Glomerular visceral epithelial cell (primary cell): ENCODE data around the gene CDC14B.

Source experiments
- DNase-seq: peaks from one replicate; pipeline ENCODE4 v3.0.0-alpha.2; 2016; ENCODE audit errors: extremely low spot score

The CDC14B gene

DNA sequence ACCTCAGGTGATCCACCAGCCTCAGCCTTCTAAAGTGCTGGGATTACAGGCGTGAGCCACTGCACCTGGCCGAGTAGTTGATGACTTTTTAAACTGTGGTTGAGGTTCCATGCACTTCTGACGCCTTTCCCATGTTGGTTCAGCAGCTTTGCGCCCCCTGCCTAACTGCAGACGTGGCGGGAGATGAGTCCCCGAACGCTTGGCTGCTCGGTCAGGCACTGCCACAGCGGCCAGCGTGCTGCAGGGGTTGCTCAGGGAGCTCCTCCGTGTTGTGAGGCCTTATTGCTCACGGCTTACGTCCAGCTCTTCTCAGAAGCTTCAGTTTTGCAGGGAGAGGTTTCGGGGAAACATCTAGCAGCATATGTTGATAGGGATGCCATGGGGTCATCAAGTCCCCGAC is 134.4 kb downstream of the CDC14B start:
- DNase-seq: no peak

DNA sequence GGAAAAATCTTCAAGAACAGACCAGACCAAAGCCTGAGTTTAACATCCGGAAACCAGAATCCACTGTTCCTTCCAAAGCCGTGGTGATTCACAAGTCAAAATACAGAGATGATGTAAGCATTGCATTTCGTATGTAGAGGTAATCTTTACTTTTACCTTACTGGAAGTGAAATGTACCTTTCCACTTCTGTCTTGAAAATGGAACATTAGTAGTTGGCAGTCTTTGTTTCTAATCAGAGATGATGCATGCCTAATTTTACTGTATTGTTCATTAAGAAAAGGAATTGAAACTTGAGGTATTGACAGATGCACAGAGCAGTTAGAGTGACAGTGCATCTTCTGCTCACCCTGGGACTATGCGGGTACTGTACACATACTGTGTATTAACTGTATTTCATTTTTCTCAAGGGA is 135.1 kb downstream of the CDC14B start:
- no peak for DNase-seq

DNA sequence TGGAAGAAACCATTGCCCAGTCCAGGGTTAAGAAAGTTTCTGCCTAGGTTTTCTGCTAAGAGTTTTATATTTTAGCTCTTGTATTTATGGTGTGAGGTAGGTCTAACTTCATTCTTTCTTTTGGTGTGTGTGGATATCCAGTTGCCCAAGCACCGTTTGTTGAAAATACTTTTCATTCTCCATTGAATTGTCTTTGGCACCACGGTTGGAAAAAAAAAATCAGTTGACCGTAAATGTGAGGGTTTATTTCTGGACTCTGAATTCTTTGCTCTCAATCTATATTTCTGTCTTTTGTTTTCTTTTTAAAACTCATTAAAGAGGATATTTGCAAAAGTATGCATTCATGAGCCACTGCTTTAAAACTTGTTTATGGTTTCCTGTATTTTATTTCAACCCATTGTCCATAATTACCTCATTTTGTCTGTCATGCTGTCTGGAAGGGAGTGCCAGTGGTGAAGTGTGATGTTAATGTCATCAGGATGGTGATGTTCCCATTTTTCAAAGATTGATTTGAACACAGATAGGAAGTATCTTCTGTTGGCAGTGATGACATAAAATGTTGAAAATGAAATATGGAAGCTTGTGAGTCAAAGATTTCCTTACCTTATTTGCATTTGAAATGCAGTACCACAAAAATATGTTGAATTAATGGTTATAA is 135.8 kb downstream of the CDC14B start:
- DNase-seq: no peak

DNA sequence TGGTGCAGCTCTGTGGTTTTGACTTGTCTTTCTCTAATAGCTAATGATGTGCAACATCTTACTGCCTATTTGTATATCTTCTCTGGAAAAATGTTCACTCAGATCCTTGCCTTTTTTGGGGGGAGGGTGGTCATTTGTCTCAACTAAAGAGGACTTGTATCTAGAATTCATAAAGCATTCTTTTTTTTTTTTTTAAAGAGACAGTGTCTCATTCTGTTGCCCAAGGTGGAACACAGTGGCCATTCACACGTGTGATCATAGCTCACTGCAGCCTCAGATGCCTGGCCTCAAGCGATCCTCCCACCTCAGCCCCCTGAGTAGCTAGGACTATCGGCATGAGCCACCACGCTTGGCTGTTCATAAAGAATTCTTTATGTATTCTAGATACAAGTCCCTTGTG is 136.4 kb downstream of the CDC14B start:
- DNase-seq: no peak

DNA sequence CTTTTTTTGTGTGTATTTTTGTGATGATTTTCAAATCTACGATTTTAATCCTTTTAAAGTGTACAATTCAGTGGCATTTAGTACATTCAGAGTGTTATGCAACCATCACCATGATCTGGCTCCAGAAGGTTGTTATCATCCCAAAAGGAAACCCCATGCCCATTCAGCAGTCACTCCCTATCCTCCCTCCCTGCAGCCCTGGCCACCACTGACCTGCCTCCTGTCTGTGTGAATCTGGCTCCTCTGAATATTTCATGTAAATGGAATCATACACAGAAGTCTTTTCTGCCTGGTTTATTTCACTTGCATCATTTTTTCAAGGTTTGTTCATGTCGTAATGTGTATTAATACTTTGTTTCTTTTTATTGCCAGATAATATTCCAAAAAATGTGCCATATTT is 137.2 kb downstream of the CDC14B start:
- no peak for DNase-seq

DNA sequence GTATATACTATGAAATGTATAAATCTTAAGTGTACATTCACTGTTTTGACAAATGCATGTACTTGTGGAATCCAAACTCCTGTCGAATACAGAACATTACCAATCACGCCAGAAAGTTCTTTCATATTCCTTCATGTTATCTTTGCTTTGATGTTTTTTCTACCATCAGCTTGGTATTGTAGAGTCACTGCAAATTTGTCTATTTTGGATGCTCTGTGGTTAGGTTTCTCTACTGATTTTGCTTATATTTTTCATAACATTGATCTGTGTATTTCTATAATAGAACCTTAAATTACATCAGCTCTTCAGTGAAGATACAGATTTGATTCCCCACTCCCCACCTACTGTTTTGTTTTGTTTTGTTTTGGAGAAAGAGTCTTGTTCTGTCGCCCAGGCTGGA is 138.9 kb downstream of the CDC14B start:
- DNase-seq: no peak

DNA sequence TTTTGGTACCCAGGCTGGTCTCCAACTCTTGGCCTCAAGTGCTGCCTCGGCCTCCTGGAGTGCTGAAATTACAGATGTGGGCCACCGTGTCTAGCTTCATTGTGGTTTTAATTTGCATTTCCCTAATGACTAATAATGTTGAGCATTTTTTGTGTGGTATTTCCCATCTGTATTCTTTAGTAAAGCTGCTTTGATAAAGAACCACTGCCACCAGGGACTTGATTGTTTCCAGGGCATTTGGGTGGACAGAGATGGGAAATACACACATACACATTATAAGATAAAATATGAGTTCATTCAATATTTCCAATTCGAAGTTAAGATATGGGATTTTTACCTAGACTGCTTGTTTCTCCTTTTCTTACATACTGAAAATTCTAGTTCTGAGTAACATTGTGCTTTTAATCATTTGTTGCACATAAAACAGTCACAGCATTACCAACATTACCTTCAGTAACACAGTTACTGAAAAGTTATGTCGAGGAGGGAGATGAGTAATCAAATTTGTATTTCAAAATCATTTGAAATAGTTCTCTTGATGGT is 140.7 kb downstream of the CDC14B start:
- DNase-seq: no peak

DNA sequence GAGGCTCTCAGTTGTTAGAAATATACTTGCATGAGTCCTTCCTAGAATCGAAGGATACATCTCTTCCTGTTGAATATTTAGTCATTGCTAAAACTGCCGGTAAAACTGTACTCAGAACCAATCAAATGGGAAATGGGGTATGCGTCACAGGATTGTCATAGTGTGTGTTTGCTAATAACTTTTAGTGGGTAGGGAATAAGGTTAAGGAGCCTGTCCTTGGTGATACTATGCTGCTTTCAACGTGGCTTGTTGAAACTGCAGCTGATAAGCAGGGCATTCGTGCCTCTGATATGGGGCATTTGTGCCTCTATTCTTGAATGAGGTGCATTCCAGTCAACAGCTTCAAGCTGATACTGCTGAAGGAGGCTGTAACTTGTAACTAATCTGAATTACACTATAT is 143.1 kb downstream of the CDC14B start:
- DNase-seq: no peak

DNA sequence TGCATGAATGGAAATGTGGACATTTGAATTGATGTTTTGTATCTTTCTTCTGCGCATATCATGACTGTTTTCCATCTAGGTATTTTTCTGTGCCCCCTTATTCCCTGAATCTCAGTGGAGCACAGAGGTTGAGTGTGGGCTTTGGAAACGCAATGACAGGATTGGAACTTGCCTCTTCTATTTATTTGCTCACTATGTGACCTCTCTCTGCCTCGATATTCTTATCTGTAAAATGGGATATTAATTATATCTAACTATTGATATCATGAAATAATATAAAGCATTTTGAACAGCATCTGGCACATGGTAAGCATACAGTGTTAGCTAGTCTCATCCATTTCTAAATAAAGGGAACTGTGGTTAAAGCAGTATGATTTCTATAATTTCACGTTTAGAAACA is 143.6 kb downstream of the CDC14B start:
- DNase-seq: no peak

DNA sequence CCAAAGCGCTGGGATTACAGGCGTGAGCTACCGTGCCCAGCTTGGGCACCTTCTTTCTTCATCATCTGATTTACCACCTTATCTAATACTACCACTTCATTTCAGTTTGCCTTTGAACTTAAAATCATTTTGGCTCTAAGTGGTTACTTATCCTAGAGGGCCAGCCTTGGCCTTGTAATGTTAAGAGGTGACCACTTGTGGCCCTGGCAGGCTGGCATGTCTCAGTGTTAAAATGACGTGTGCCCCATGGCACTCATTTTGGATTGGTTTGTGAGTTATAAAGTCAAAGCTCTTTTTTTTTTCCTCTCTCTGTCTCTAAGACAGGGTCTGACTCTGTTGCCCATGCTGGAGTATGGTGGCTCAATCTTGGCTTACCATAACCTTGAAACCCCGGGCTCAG is 151.9 kb downstream of the CDC14B start:
- no peak for DNase-seq

DNA sequence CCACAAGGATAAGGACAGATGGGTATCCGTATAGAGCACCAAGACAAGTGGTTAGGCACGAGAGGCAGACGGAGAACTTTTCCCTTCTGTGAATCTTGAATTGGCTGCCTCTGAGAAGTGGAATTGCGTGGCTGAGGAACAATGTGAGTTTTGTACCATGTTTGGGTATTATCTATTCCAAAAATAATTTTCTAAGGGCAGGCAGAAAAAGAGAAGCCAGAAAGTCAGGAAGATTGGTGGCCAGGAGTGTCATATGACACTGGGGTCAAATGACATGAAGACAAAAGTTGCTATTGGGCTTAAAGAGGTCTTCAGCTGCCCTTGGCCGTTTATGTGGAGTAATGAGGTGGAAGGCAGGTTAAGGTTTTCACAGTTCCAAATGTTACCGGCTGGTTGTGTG is 155.2 kb downstream of the CDC14B start:
- DNase-seq: no peak

DNA sequence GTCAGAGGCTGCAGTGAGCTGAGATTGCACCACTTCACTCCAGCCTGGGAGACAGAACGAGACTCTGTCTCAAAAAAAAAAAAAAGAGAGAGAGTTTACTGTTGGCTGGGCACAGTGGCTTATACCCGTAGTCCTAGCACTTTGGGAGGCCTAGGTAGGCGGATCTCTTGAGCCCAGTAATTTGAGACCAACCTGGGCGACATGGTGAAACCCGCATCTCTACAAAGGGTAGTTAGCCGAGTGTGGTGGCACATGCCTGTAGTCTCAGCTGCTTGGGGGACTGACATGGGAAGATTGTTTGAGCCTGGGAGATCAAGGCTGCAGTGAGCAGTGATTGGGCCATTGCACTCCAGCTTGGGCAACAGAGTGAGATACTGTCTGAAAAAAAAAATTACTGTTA is 157.1 kb downstream of the CDC14B start:
- DNase-seq: no peak

DNA sequence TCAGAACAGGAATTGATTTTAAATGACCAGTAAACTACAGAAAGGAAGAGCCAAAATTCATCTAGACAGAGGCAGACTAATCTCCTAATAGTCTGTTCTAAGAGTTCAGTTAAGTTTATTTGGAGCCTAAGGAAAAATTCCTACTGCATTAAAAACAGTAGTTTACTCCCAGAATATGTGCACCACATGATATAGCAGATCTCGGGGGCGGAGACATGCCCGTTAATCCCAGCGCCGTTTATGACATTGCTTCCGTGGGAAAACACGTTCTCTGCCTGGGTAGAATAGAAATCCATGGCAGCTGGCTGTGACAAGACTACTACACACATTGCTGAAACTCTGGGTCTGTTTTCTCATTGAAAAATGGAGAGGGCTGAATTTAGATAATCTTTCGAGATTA is 158.3 kb downstream of the CDC14B start:
- no peak for DNase-seq

DNA sequence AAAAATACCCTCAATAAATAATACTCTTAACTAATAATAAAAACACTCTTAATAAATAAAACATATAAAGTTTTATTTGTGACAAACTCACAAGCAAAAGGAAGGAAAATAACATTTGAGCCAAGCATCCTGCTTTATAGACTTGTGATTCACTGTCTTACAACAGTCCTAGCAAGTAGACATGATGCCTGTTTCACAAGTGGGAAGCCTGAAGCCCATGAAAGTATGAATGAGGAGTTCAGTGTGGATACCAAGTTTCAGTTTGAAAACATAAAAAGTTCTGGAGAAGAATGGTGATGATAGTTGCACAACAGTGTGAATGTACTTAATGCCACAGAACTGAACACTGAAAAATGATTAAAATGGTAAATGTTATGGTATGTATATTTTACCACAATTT is 158.8 kb downstream of the CDC14B start:
- no peak for DNase-seq

DNA sequence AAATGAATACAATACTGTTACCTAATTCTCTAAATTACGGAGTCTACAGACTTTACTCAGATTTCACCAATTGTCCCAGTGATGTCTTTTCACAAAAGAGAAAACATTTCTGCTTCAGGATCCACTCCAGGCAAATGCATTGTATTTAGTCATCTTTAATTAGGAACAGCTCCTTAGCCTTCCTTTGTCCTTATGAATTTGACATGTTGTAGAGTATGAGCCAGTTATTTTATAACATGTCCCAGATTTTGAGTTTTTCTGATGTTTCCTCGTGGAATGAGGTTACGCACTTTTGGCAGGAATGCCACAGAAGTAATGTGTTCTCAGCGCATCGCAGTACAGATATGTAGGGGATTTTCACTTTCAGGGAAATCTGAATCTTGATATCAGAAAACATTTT is 159.2 kb downstream of the CDC14B start:
- no peak for DNase-seq

DNA sequence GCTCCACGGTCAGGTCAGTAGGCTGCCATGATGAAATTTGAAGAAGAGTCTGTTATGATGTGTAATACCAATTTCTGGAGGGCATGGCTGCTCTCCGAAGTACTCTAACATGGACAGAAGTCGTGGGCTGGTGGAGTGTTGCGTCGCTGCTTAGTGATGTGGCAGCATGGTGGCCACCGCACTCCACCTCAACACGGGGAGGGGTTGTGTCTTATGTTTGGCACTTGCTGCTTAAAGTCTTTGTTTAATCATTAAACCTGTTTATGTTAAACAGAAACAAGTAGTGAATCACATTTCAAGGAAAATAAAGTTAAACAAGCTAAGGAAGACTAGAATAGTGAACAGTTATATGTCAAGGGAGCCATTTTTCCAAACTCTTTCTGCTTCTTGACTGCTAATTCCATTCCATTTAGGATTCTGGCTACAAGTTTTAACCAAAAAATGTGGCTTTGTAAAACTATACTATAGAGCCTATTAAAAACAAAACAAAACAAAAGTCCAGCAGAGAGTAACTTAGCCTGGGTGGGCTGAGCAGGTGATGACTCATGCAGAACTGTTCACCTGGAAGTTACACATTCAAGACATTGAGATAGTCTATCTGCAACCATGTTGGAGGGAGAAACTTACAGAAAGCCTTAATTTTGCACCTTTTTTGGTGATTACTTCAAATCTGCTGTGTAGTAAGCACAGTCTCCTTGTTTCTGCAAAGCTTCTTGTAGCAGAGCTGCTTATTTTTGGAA is 160.2 kb downstream of the CDC14B start:
- peak; percentile 30 for DNase-seq

DNA sequence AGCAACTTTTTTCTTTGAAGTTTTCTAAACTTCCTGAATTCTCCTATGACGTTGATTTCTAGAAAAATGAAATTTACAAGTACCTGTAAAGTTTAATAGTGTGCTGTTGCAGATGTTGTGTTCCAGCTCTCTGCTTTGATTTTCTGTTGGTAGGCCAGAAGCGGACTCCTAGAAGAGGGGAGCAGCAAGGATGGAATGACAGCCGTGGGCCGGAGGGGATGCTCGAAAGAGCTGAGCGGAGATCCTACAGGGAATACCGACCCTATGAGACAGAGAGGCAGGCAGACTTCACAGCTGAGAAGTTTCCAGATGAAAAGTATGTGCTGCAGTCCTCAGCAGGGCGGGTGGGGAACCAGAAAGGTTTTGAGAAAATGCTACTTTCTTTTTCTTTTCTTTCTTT is 161.4 kb downstream of the CDC14B start:
- no peak for DNase-seq

DNA sequence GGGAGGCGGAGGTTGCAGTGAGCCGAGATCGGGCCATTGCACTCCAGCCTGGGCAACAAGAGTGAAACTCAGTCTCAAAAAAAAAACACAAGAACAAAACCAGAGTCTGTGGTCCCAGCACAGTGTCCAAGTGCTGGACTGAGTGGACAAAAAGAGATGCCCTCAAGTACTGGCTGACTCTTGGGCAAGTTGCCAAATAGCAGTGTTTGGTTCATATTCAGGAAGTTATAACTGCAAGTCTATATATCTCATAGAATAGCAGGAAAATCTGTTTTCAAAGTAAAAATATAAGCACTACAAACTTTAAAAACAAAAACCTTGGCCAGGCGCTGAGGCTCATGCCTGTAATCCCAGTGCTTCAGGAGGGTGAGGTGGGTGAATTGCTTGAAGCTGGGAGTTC is 162.4 kb downstream of the CDC14B start:
- DNase-seq: peak; percentile 13

DNA sequence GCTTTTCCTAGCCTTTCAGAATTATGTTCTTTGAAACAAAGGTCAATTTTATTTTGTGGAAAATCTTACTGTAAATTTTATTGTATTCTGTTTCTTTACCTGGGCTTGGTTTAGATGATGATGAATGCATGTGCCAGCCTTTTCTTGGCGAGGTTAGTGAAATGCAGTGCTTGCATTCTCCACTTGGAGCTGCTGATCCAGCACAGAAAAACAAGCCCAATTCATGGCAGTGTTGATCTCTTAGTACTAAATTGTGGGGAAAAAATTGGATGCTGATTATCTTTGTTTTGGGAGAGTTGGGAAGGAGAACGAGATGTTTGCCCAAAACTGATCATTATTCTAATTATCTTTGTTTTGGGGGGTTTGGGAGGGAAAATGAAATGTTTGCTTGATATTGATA is 166.0 kb downstream of the CDC14B start:
- peak; percentile 58 for DNase-seq

DNA sequence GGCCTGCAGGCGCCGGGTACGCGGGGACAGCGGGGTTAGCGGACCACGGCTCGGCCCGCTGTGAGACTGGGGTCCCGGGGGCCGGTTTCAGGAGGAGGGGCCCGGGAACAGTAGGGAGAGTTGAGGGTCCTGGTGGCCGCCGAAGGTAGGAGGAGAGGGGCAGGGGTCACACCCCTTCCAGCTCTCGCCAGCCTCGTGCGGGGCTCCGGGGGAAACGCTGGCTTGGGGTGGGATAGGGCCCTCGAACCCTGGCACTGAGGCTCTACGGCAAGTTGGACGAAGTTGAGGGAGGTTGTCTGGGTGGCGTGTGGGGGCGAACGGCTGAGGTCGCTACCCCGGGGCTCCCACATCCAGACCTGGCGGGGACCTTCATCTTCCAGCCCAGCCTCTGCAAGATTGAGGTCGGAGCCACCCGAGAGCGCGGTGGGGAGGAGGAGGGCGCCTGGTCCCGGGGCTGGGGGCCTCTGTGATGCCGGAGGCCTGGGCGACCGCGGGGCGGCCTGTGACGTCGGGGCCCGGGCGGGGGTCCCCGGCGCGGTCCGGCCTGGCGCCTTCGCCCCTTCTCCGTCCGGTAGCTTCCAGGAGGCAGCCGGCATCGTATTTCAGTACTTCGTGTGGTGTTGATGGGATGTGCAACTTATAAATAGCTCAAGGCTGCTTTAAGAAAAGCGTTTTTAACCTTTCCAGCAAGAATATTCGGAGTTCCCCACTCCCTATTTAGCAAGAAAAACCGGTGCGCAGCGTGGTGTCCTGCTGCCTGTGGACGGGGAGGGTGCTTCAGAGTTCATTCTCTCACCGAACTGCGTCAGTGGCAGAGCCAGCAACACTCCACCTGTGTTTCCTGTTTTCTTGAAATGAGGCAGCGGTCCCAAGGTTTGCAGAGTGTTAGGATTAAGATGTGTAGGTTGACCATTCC is 168.8 kb downstream of the CDC14B start:
- peak; percentile 46 for DNase-seq
